HepG2 (cell line): ENCODE measurements around the gene SLC22A23. TPM values are rescaled to one million over a fixed set of nuclear protein-coding genes. Genes with fewer than 3 reads are reported as not detected.

Experiments
- CC2D1A ChIP-seq: sonication (generic); formaldehyde crosslinking; IDR thresholded peaks from 2 replicates; pipeline ENCODE4 v1.8.1; 2023; ENCODE audit warnings: mild to moderate bottlenecking, missing genetic modification reagents
- GPBP1L1 ChIP-seq: sonication (generic); formaldehyde crosslinking; IDR thresholded peaks from 2 replicates; pipeline ENCODE4 v1.5.0; 2020; ENCODE audit warnings: mild to moderate bottlenecking, missing genetic modification reagents
- MYC ChIP-seq: sonication (generic); formaldehyde crosslinking; IDR thresholded peaks from 2 replicates; pipeline ENCODE4 v1.9.0; 2021; ENCODE audit warnings: missing genetic modification reagents, borderline replicate concordance
- NR2F6 ChIP-seq, 2 experiments: IDR thresholded peaks; 2 replicates each; pipeline ENCODE4 v1.6.1; 2016; ENCODE audit warnings: antibody characterized with exemption in 1 of 2, mild to moderate bottlenecking in 1 of 2
- PRDM15 ChIP-seq: sonication (generic); formaldehyde crosslinking; IDR thresholded peaks from 2 replicates; pipeline ENCODE4 v1.4.0; 2020; ENCODE audit warnings: missing genetic modification reagents
- PREB ChIP-seq: sonication (generic); formaldehyde crosslinking; IDR thresholded peaks from 2 replicates; pipeline ENCODE4 v1.4.0; 2020; ENCODE audit warnings: missing genetic modification reagents
- RCOR2 ChIP-seq: IDR thresholded peaks from 2 replicates; pipeline ENCODE4 v1.6.1; 2016; ENCODE audit warnings: missing biosample characterization, missing genetic modification reagents
- RORA ChIP-seq: sonication (generic); formaldehyde crosslinking; IDR thresholded peaks from 2 replicates; pipeline ENCODE4 v1.5.0; 2020; ENCODE audit warnings: mild to moderate bottlenecking, missing genetic modification reagents, moderate library complexity
- YEATS2 ChIP-seq: sonication (generic); formaldehyde crosslinking; IDR thresholded peaks from 2 replicates; pipeline ENCODE4 v1.4.0; 2020; ENCODE audit warnings: missing genetic modification reagents, borderline replicate concordance
- ZBTB10 ChIP-seq: sonication (generic); formaldehyde crosslinking; IDR thresholded peaks from 2 replicates; pipeline ENCODE4 v1.4.0; 2020; ENCODE audit warnings: missing genetic modification reagents, borderline replicate concordance
- ZBTB14 ChIP-seq: sonication (generic); formaldehyde crosslinking; IDR thresholded peaks from 2 replicates; pipeline ENCODE4 v1.4.0; 2020; ENCODE audit warnings: missing genetic modification reagents
- ZMAT5 ChIP-seq: sonication (generic); formaldehyde crosslinking; IDR thresholded peaks from 2 replicates; pipeline ENCODE4 v1.5.0; 2020; ENCODE audit warnings: mild to moderate bottlenecking, low read depth, missing genetic modification reagents, borderline replicate concordance
- ZNF12 ChIP-seq: sonication (generic); formaldehyde crosslinking; IDR thresholded peaks from 2 replicates; pipeline ENCODE4 v1.5.0; 2020; ENCODE audit warnings: missing genetic modification reagents
- ZNF496 ChIP-seq: sonication (generic); formaldehyde crosslinking; IDR thresholded peaks from 2 replicates; pipeline ENCODE4 v1.8.1; 2023; ENCODE audit warnings: mild to moderate bottlenecking, moderate library complexity, missing genetic modification reagents; ENCODE audit not compliant: insufficient replicate concordance
- ZSCAN5A ChIP-seq: sonication (generic); formaldehyde crosslinking; IDR thresholded peaks from 2 replicates; pipeline ENCODE4 v1.8.0; 2022; ENCODE audit warnings: mild to moderate bottlenecking, missing genetic modification reagents, borderline replicate concordance
- polyA plus RNA-seq, 8 experiments: library from polyadenylated mRNA; depleted of rRNA in 3 of 8; stranded (reverse) in 7 of 8; unstranded in 1 of 8; fragments of >200 nt; fragmentation: Illumina TruSeq in 4 of 8; extraction: Trizol in 4 of 8; gene quantifications; 2 replicates each; pipeline versions ENCODE4 v1.2.1 to v1.2.3, GENCODE V29; 2011 to 2016; ENCODE audit warnings: low read depth in 4 of 8, missing spikeins in 1 of 8, mixed read lengths in 1 of 8; ENCODE audit not compliant: insufficient read depth in 1 of 8
- total RNA-seq, 5 experiments: library from RNA; depleted of rRNA; stranded (reverse); fragments of >200 nt; fragmentation: Illumina TruSeq; extraction: Trizol; gene quantifications; 2 replicates each; pipeline ENCODE4 v1.2.3, GENCODE V29; 2016; ENCODE audit warnings: low read depth in 1 of 5

SLC22A23 gene
- total and polyA plus RNA-seq, 2 of the 13 experiments (the other 11 are each of a cell fraction or from before 2014, with no cell fraction given) = 11.8 to 17.5 TPM

- TF ChIP-seq RORA (no peak; the same call in 1 of the 2 replicates), ZBTB10 (CRISPR knock-in tag) (no peak), ZMAT5 (CRISPR knock-in tag) (no peak), NR2F6 (IDR thresholded peaks at IDR 0.05) (peak; percentile 65; the same call in 1 of the 2 replicates), NR2F6 (CRISPR knock-in tag; IDR thresholded peaks at IDR 0.05) (peak; percentile 93), PREB (CRISPR knock-in tag) (no peak), MYC (CRISPR knock-in tag) (peak; percentile 93), GPBP1L1 (CRISPR knock-in tag) (no peak), ZSCAN5A (CRISPR knock-in tag) (peak; percentile 79; the same call in 1 of the 2 replicates), PRDM15 (no peak), ZNF496 (CRISPR knock-in tag) (no peak), ZNF12 (CRISPR knock-in tag) (peak; percentile 23; the same call in 1 of the 2 replicates), RCOR2 (peak; percentile 95), CC2D1A (no peak), YEATS2 (CRISPR knock-in tag) (peak; percentile 44; the same call in 1 of the 2 replicates), ZBTB14 (CRISPR knock-in tag) (no peak)
These were observed 86.3 kb downstream of the SLC22A23 start (continued) for GRCh38 chr6:3370361-3371221.
